IPS-20b (cell line): Measurements from ENCODE around the gene GPRC5B.
A peak's percentile ranks its signal among the peaks of the same experiment; 100 is the strongest.

Source experiments
- H3K27ac ChIP-seq: one replicate; pipeline ENCODE4 v1.5.1; 2013; ENCODE audit warnings: low read length
- H3K27me3 ChIP-seq: 2 replicates; pipeline ENCODE4 v1.6.1; 2013; ENCODE audit warnings: mild to moderate bottlenecking, low read length, inconsistent platforms; ENCODE audit not compliant: insufficient read depth
- H3K36me3 ChIP-seq: 2 replicates; pipeline ENCODE4 v1.6.1; 2013; ENCODE audit warnings: low read depth, mild to moderate bottlenecking, inconsistent platforms, low read length, moderate library complexity; ENCODE audit not compliant: insufficient read depth
- H3K4me1 ChIP-seq: 2 replicates; pipeline ENCODE4 v1.6.1; 2013; ENCODE audit warnings: mild to moderate bottlenecking, control low read depth, inconsistent platforms, low read length, moderate library complexity; ENCODE audit not compliant: insufficient read depth
- H3K4me3 ChIP-seq: 2 replicates; pipeline ENCODE4 v1.5.1; 2013; ENCODE audit warnings: mild to moderate bottlenecking, low read length, inconsistent platforms
- H3K9ac ChIP-seq: 2 replicates; pipeline ENCODE4 v1.6.1; 2013; ENCODE audit warnings: low read depth, mild to moderate bottlenecking, inconsistent platforms, low read length, moderate library complexity
- H3K9me3 ChIP-seq: 2 replicates; pipeline ENCODE4 v1.6.1; 2013; ENCODE audit warnings: mild to moderate bottlenecking, low read depth, low read length, inconsistent platforms; ENCODE audit not compliant: insufficient read depth

The GPRC5B gene

GRCh38 chr16:19884611-19885450 lies at the start of gene GPRC5B:
TSS of gene GPRC5B (minus strand) at chr16:19884848. CDS start at chr16:19872845, 12,003 bp downstream.
- Histone ChIP-seq H3K27me3 (peaks cover 13% of the 10 kb centered on the region), H3K4me3 (peak within 1 kb of the TSS; percentile 83), H3K36me3 (peaks cover 11% of the 10 kb centered on the region), H3K9me3 (no peaks in the 10 kb centered on the region), H3K27ac (peak within 1 kb of the TSS; percentile 30), H3K4me1 (peaks cover 10% of the 10 kb centered on the region; the same call in 1 of the 2 replicates), H3K9ac (peak within 1 kb of the TSS; percentile 84)

- Histone ChIP-seq H3K27me3 (no peaks in the 10 kb centered on the region), H3K4me1 (peaks cover 6% of the 10 kb centered on the region; the same call in 1 of the 2 replicates), H3K36me3 (no peaks in the 10 kb centered on the region), H3K27ac (no peak overlapping the region), H3K4me3 (no peak overlapping the region), H3K9me3 (no peaks in the 10 kb centered on the region), H3K9ac (no peak overlapping the region)
Observed at GRCh38 chr16:19933740-19934139, 49.1 kb upstream of the GPRC5B start.

GRCh38 chr16:19929062-19929511 lies 44.4 kb upstream of the GPRC5B start:
- no peak overlapping the region for H3K9ac ChIP-seq
- H3K4me1 ChIP-seq, result no peaks in the 10 kb centered on the region; the same call in 1 of the 2 replicates
- H3K27ac ChIP-seq, result no peak overlapping the region
- no peaks in the 10 kb centered on the region for H3K36me3 ChIP-seq
- H3K4me3 ChIP-seq, result no peak overlapping the region
- H3K9me3 ChIP-seq, result no peaks in the 10 kb centered on the region
- no peaks in the 10 kb centered on the region for H3K27me3 ChIP-seq

- Histone ChIP-seq H3K36me3 (no peaks in the 10 kb centered on the region), H3K4me1 (no peaks in the 10 kb centered on the region; the same call in 1 of the 2 replicates), H3K9me3 (no peaks in the 10 kb centered on the region), H3K9ac (no peak overlapping the region), H3K27ac (no peak overlapping the region), H3K4me3 (no peak overlapping the region), H3K27me3 (no peaks in the 10 kb centered on the region)
Observed at GRCh38 chr16:19928432-19928831, 43.8 kb upstream of the GPRC5B start.

GRCh38 chr16:19926449-19927390 lies 42.1 kb upstream of the GPRC5B start:
- Histone ChIP-seq H3K4me1 (no peaks in the 10 kb centered on the region; the same call in 1 of the 2 replicates), H3K4me3 (no peak overlapping the region), H3K27ac (no peak overlapping the region), H3K36me3 (no peaks in the 10 kb centered on the region), H3K9me3 (no peaks in the 10 kb centered on the region), H3K27me3 (no peaks in the 10 kb centered on the region), H3K9ac (no peak overlapping the region)

GRCh38 chr16:19923396-19923795 lies 38.7 kb upstream of the GPRC5B start:
- Histone ChIP-seq H3K9ac (no peak overlapping the region), H3K4me3 (no peak overlapping the region), H3K36me3 (no peaks in the 10 kb centered on the region), H3K27me3 (no peaks in the 10 kb centered on the region), H3K4me1 (no peaks in the 10 kb centered on the region; the same call in 1 of the 2 replicates), H3K9me3 (no peaks in the 10 kb centered on the region), H3K27ac (no peak overlapping the region)

- H3K27ac ChIP-seq, result no peak overlapping the region
- no peaks in the 10 kb centered on the region for H3K27me3 ChIP-seq
- H3K9ac ChIP-seq, result no peak overlapping the region
- no peaks in the 10 kb centered on the region for H3K9me3 ChIP-seq
- no peaks in the 10 kb centered on the region for H3K36me3 ChIP-seq
- H3K4me1 ChIP-seq, result peaks cover 4% of the 10 kb centered on the region; the same call in 1 of the 2 replicates
- no peak overlapping the region for H3K4me3 ChIP-seq
Observed at GRCh38 chr16:19919142-19919541, 34.5 kb upstream of the GPRC5B start.

GRCh38 chr16:19916064-19916463 lies 31.4 kb upstream of the GPRC5B start:
- no peak overlapping the region for H3K27ac ChIP-seq
- H3K9me3 ChIP-seq, result no peaks in the 10 kb centered on the region
- no peak overlapping the region for H3K9ac ChIP-seq
- H3K4me3 ChIP-seq, result no peak overlapping the region
- H3K36me3 ChIP-seq, result no peaks in the 10 kb centered on the region
- H3K4me1 ChIP-seq, result peaks cover 4% of the 10 kb centered on the region; the same call in 1 of the 2 replicates
- H3K27me3 ChIP-seq, result no peaks in the 10 kb centered on the region

- Histone ChIP-seq H3K27ac (no peak overlapping the region), H3K27me3 (no peaks in the 10 kb centered on the region), H3K36me3 (no peaks in the 10 kb centered on the region), H3K4me3 (no peak overlapping the region), H3K9ac (no peak overlapping the region), H3K9me3 (no peaks in the 10 kb centered on the region), H3K4me1 (peaks cover 4% of the 10 kb centered on the region; the same call in 1 of the 2 replicates)
Observed at GRCh38 chr16:19914877-19915276, 30.2 kb upstream of the GPRC5B start.

GRCh38 chr16:19913340-19913645 lies 28.6 kb upstream of the GPRC5B start:
- Histone ChIP-seq H3K27me3 (no peaks in the 10 kb centered on the region), H3K27ac (no peak overlapping the region), H3K9me3 (no peaks in the 10 kb centered on the region), H3K4me3 (no peak overlapping the region), H3K4me1 (peaks cover 4% of the 10 kb centered on the region; the same call in 1 of the 2 replicates), H3K9ac (no peak overlapping the region), H3K36me3 (no peaks in the 10 kb centered on the region)

- H3K4me1 ChIP-seq, result peaks cover 4% of the 10 kb centered on the region; the same call in 1 of the 2 replicates
Observed at GRCh38 chr16:19912455-19913339, 28.0 kb upstream of the GPRC5B start.

More at GRCh38 chr16:19912455-19913339, 28.0 kb upstream of the GPRC5B start:
- Histone ChIP-seq H3K9me3 (no peaks in the 10 kb centered on the region), H3K27ac (no peak overlapping the region), H3K27me3 (no peaks in the 10 kb centered on the region), H3K4me3 (no peak overlapping the region), H3K36me3 (no peaks in the 10 kb centered on the region), H3K9ac (no peak overlapping the region)
